Keratinocyte (primary cell): ENCODE measurements around the gene TMCC1. TPM values are rescaled to one million over a fixed set of nuclear protein-coding genes. Genes with fewer than 3 reads are reported as not detected.
A peak's percentile ranks its signal among the peaks of the same experiment; 100 is the strongest.

ENCODE experiments used
- DNase-seq: peaks from one replicate; pipeline ENCODE4 v3.0.0-alpha.2; 2011; ENCODE audit warnings: low read depth, missing footprints, low spot score
- FAIRE-seq: peaks from 2 replicates; lab custom pipeline; 2011; peaks lifted over from hg19 to GRCh38; lab: Jason Lieb, UNC
- H2AFZ ChIP-seq: 2 replicates; pipeline ENCODE4 v1.6.0; 2012; ENCODE audit warnings: low read length, control low read depth, inconsistent platforms; ENCODE audit not compliant: control insufficient read depth
- H3K27ac ChIP-seq: 2 replicates; pipeline ENCODE4 v1.5.1; 2011; ENCODE audit warnings: low read length; ENCODE audit not compliant: control insufficient read depth, insufficient read depth
- H3K27me3 ChIP-seq: 3 replicates; pipeline ENCODE4 v1.6.0; 2011; ENCODE audit warnings: low read length; ENCODE audit not compliant: control insufficient read depth, insufficient read depth; ENCODE audit errors: extremely low read depth
- H3K36me3 ChIP-seq, 2 experiments: 2 replicates in 1 of 2; 3 replicates in 1 of 2; pipeline ENCODE4 v1.5.1; 2011; ENCODE audit warnings: low read length in 2 of 2, mild to moderate bottlenecking in 1 of 2; ENCODE audit not compliant: control insufficient read depth in 2 of 2, insufficient read depth in 2 of 2; ENCODE audit errors: extremely low read depth in 1 of 2
- H3K4me1 ChIP-seq: 3 replicates; pipeline ENCODE4 v1.5.1; 2011; ENCODE audit warnings: low read length; ENCODE audit not compliant: control insufficient read depth, insufficient read depth; ENCODE audit errors: extremely low read depth
- H3K4me2 ChIP-seq: 3 replicates; pipeline ENCODE4 v1.6.0; 2011; ENCODE audit warnings: low read depth, low read length; ENCODE audit not compliant: control insufficient read depth, insufficient read depth; ENCODE audit errors: extremely low read depth
- H3K4me3 ChIP-seq, 3 experiments: fragments of 200-600 bp in 1 of 3; sonication (generic) in 1 of 3; 2 replicates in 2 of 3; 3 replicates in 1 of 3; pipeline ENCODE4 v1.5.1; 2011 to 2016; ENCODE audit warnings: low read length in 3 of 3, mild to moderate bottlenecking in 3 of 3, control low read depth in 2 of 3, inconsistent platforms in 1 of 3, low read depth in 1 of 3, mixed read lengths in 1 of 3, mixed run types in 1 of 3, moderate library complexity in 1 of 3; ENCODE audit not compliant: control insufficient read depth in 2 of 3, insufficient read depth in 2 of 3; ENCODE audit errors: extremely low read depth in 1 of 3
- H3K79me2 ChIP-seq: 2 replicates; pipeline ENCODE4 v1.6.0; 2012; ENCODE audit warnings: low read length; ENCODE audit not compliant: control insufficient read depth, insufficient read depth
- H3K9ac ChIP-seq: 3 replicates; pipeline ENCODE4 v1.6.0; 2011; ENCODE audit warnings: low read length; ENCODE audit not compliant: control insufficient read depth, insufficient read depth; ENCODE audit errors: extremely low read depth
- H3K9me1 ChIP-seq: 3 replicates; pipeline ENCODE4 v1.6.0; 2011; ENCODE audit warnings: low read length; ENCODE audit not compliant: control insufficient read depth, insufficient read depth; ENCODE audit errors: extremely low read depth
- H3K9me3 ChIP-seq: 2 replicates; pipeline ENCODE4 v1.5.1; 2012; ENCODE audit warnings: low read depth, low read length; ENCODE audit not compliant: control insufficient read depth
- H4K20me1 ChIP-seq: 3 replicates; pipeline ENCODE4 v1.6.0; 2011; ENCODE audit warnings: low read length; ENCODE audit not compliant: control insufficient read depth, insufficient read depth; ENCODE audit errors: extremely low read depth
- CTCF ChIP-seq, 3 experiments: IDR thresholded peaks in 1 of 3; conservative IDR thresholded peaks in 1 of 3; optimal IDR thresholded peaks in 1 of 3; 2 replicates in 2 of 3; 3 replicates in 1 of 3; pipeline versions ENCODE3 to v1.5.1; 2011; ENCODE audit warnings: low read length in 3 of 3, mild to moderate bottlenecking in 3 of 3, moderate library complexity in 2 of 3, control low read depth in 1 of 3, inconsistent platforms in 1 of 3; ENCODE audit not compliant: insufficient read depth in 2 of 3; ENCODE audit errors: extremely low read depth in 1 of 3
- EZH2 ChIP-seq: IDR thresholded peaks from one replicate; pipeline ENCODE4 v1.6.1; 2012; ENCODE audit warnings: inconsistent platforms, mild to moderate bottlenecking, low read length, moderate library complexity
- dilution Hi-C: fragments of 300-500 bp; cut with MboI; formaldehyde crosslinking; loops from one replicate; pipeline ENCODE4 v1.7.0; 2020; ENCODE audit warnings: low sequenced_read_pairs; ENCODE audit not compliant: extremely low pct_ligation_motif_present
- polyA plus RNA-seq, 5 experiments: library from polyadenylated mRNA; depleted of rRNA in 3 of 5; stranded (reverse) in 3 of 5; stranded (forward) in 1 of 5; unstranded in 1 of 5; fragments of >200 nt; gene quantifications; 1 replicate in 1 of 5; 2 replicates in 3 of 5; 3 replicates in 1 of 5; pipeline versions ENCODE4 v1.2.1 to v1.2.3, GENCODE V29; 2011 to 2012; ENCODE audit warnings: missing spikeins in 2 of 5, low read depth in 1 of 5, low replicate concordance in 1 of 5

Gene TMCC1
- polyA plus RNA-seq, 1 donor (not counting 4 experiments of a cell fraction or from before 2014, with no cell fraction given), result 27.7 TPM

DNA sequence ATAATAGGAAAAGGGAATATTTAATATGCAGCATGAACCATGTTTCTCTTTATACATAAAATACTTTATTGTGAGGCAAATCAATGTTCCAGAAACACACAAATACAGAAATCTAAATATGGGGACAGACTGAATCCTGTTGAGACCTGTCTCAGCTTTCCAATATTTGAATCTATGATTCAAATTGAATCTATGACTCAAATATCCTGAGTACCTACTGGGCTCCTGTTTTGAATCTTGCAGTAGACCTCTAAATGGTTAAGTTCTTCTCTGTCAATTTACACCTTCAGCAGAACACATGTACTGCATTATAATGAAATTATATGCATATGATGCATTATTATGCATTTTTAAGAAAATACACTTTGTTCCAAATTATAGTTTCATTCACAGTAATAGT is 143.8 kb downstream of the TMCC1 start:
- Histone ChIP-seq H4K20me1 (no peaks in the 10 kb centered on the region), H3K9me1 (no peaks in the 10 kb centered on the region), H3K9me3 (peaks cover 2% of the 10 kb centered on the region), H3K27ac (peak overlapping the region; percentile 32), H2AFZ (no peak overlapping the region), H3K4me2 (peak overlapping the region; percentile 55), H3K4me3 (peak overlapping the region in 2 of 3 experiments; percentile 16 to 36), H3K79me2 (peaks cover 86% of the 10 kb centered on the region), H3K9ac (no peak overlapping the region), H3K27me3 (no peaks in the 10 kb centered on the region), H3K36me3 (peaks cover 0 to 1% of the 10 kb centered on the region in 2 experiments), H3K4me1 (peaks cover 14% of the 10 kb centered on the region)
- DNase-seq, result no peak
- peak; percentile 73 for FAIRE-seq
- dilution Hi-C loops, result no loop called here
- TF ChIP-seq EZH2 (no peak), CTCF (optimal IDR thresholded peaks at IDR 0.05 in 1 of 3, IDR thresholded peaks at IDR 0.05 in 1 of 3, conservative IDR thresholded peaks at IDR 0.05 in 1 of 3; ENCODE audit: extremely low read depth in 1 of 3, insufficient read depth in 2 of 3, low read length in 3 of 3) (no peak)

DNA sequence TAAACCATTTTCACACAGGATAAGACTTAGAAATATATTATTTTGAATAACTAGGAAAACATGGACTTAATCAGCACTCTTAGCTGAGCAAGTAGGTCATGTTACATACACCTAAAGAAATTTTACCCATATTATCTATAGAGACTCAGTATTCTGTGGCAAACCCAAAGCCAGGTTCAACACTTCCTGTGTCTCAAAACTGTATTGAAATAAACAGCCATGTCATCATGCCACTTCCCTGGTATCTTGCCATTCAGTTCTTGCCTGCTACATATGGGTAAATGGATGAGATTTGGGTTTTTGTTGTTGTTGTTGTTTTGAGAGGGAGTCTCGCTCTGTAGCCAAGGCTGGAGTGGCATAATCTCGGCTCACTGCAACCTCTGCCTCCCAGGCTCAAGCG is 145.5 kb downstream of the TMCC1 start:
- peaks cover 2% of the 10 kb centered on the region for H3K9me3 ChIP-seq
- no peak for DNase-seq
- peaks cover 14% of the 10 kb centered on the region for H3K4me1 ChIP-seq
- H3K27ac ChIP-seq, result no peak overlapping the region
- H3K27me3 ChIP-seq, result no peaks in the 10 kb centered on the region
- H3K4me3 ChIP-seq, result no peak overlapping the region
- FAIRE-seq, result no peak
- dilution Hi-C loops, result no loop called here
- H3K9me1 ChIP-seq, result no peaks in the 10 kb centered on the region
- H4K20me1 ChIP-seq, result no peaks in the 10 kb centered on the region
- peaks cover 0 to 1% of the 10 kb centered on the region in 2 experiments for H3K36me3 ChIP-seq
- peaks cover 85% of the 10 kb centered on the region for H3K79me2 ChIP-seq
- H3K9ac ChIP-seq, result no peak overlapping the region
- no peak overlapping the region for H2AFZ ChIP-seq
- no peak overlapping the region for H3K4me2 ChIP-seq
- TF ChIP-seq CTCF (optimal IDR thresholded peaks at IDR 0.05 in 1 of 3, IDR thresholded peaks at IDR 0.05 in 1 of 3, conservative IDR thresholded peaks at IDR 0.05 in 1 of 3; ENCODE audit: extremely low read depth in 1 of 3, insufficient read depth in 2 of 3, low read length in 3 of 3), result no peak
